MM.1S (cell line): ENCODE data around the gene SCO2.

Experiments
- DNase-seq: peaks from one replicate; pipeline ENCODE4 v3.0.0-alpha.2; 2015
- H2AFZ ChIP-seq: fragments of 300-600 bp; sonication (generic); 2 replicates; pipeline ENCODE4 v1.6.0; 2016; ENCODE audit warnings: antibody characterized with exemption, low read length
- H3F3A ChIP-seq: fragments of 300-600 bp; sonication (generic); 2 replicates; pipeline ENCODE4 v1.6.1; 2016; ENCODE audit warnings: mild to moderate bottlenecking, antibody characterized with exemption, low read length, moderate library complexity, mixed read lengths; ENCODE audit not compliant: insufficient read depth
- H3K27ac ChIP-seq: fragments of 300-600 bp; sonication (generic); 2 replicates; pipeline ENCODE4 v1.5.1; 2016; ENCODE audit warnings: mild to moderate bottlenecking, low read length
- H3K27me3 ChIP-seq: fragments of 300-600 bp; sonication (generic); replicated peaks from 2 replicates; pipeline ENCODE4 v1.6.0; 2016; ENCODE audit warnings: low read length; ENCODE audit not compliant: insufficient read depth
- H3K36me3 ChIP-seq: fragments of 300-600 bp; sonication (generic); replicated peaks from 2 replicates; pipeline ENCODE4 v1.6.1; 2016; ENCODE audit warnings: mild to moderate bottlenecking, low read length, mixed read lengths; ENCODE audit not compliant: insufficient read depth
- H3K4me1 ChIP-seq: fragments of 300-600 bp; sonication (generic); 2 replicates; pipeline ENCODE4 v1.6.1; 2016; ENCODE audit warnings: low read length, mixed read lengths
- H3K4me2 ChIP-seq: fragments of 300-600 bp; sonication (generic); 2 replicates; pipeline ENCODE4 v1.6.0; 2016; ENCODE audit warnings: low read depth, low read length
- H3K4me3 ChIP-seq: fragments of 300-600 bp; sonication (generic); 2 replicates; pipeline ENCODE4 v1.5.1; 2016; ENCODE audit warnings: low read length, mixed read lengths
- H3K79me2 ChIP-seq: fragments of 300-600 bp; sonication (generic); 2 replicates; pipeline ENCODE4 v1.6.1; 2016; ENCODE audit warnings: mixed run types, low read length, mixed read lengths
- H3K9ac ChIP-seq: fragments of 300-600 bp; sonication (generic); 2 replicates; pipeline ENCODE4 v1.6.1; 2016; ENCODE audit warnings: low read length, mixed read lengths
- H3K9me2 ChIP-seq: fragments of 300-600 bp; sonication (generic); replicated peaks from 2 replicates; pipeline ENCODE4 v1.6.1; 2016; ENCODE audit warnings: mild to moderate bottlenecking, low read length, mixed read lengths; ENCODE audit not compliant: insufficient read depth
- H3K9me3 ChIP-seq: fragments of 300-600 bp; sonication (generic); replicated peaks from 2 replicates; pipeline ENCODE4 v1.6.1; 2016; ENCODE audit warnings: mild to moderate bottlenecking, low read length, mixed read lengths; ENCODE audit not compliant: insufficient read depth
- H4K20me1 ChIP-seq: fragments of 300-600 bp; sonication (generic); 2 replicates; pipeline ENCODE4 v1.6.1; 2016; ENCODE audit warnings: mild to moderate bottlenecking, low read length, moderate library complexity, mixed read lengths; ENCODE audit not compliant: insufficient read depth
- EZH2 ChIP-seq: fragments of 300-600 bp; sonication (generic); optimal IDR thresholded peaks from 2 replicates; pipeline ENCODE3; 2017; ENCODE audit warnings: low read depth, mild to moderate bottlenecking, antibody characterized with exemption, low read length, mixed read lengths
- EZH2phosphoT487 ChIP-seq: fragments of 300-600 bp; sonication (generic); IDR thresholded peaks from 2 replicates; pipeline ENCODE4 v1.6.1; 2018; ENCODE audit warnings: antibody characterized with exemption, low read length
- TF ChIP-seq, protein P1 (sequence below): fragments of 300-600 bp; sonication (generic); IDR thresholded peaks from 2 replicates; pipeline ENCODE4 v1.5.1; 2016; ENCODE audit warnings: antibody characterized with exemption, low read length, mixed read lengths

The SCO2 gene

DNA sequence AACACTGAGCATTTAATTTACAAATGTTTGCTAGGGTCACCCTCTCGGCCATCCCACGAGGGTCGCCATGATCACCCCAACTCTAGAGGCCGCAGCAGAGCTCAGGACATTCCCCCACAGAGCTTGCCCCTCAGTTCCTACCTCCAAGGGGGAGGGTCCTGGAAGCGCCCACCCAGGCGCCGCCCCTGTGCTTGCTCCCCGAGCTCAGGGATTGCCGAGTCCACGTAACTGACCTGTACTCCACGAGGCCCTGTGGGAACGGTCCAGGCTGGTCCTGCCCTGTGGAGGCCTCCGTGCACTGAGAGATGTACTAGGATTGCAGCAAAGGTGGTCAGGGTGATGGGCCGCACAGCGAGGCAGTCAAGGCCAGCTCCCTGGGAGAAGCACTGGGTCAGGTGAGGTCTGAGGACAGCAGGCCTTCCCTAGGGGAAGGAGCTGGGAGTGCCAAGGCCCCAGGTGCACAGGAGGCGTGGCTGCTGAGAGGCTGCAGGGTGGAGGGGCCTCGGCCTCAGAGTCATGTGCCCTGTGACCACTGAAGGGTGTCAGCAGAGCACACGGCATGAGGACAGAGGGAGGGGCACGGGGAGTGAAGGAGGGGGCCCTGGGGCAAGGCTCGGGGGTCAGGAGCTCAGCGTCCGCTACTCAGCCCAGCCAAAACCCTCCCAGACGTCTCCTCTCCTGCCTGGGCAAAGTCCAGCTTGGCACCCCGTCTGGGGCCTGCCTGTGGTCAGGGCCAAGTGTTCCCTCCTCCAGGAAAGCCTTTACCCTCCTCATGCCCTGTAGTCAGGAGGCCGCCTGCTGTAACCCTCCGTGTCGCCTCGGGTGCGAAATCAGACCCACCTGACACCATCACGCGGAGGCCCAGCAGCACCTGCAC is 41.2 kb downstream of the SCO2 start:
- Histone ChIP-seq H3K27me3 (peaks cover 9% of the 10 kb centered on the region; the same call in 1 of the 2 replicates), H3K4me2 (no peak overlapping the region), H3K9ac (no peak overlapping the region), H2AFZ (no peak overlapping the region), H3K27ac (no peak overlapping the region), H4K20me1 (no peaks in the 10 kb centered on the region), H3K36me3 (no peaks in the 10 kb centered on the region), H3K9me2 (no peaks in the 10 kb centered on the region), H3K79me2 (no peaks in the 10 kb centered on the region), H3K4me1 (no peaks in the 10 kb centered on the region), H3F3A (no peaks in the 10 kb centered on the region), H3K9me3 (no peaks in the 10 kb centered on the region), H3K4me3 (no peak overlapping the region)
- no peak for DNase-seq
- TF ChIP-seq EZH2, result no peak
- TF ChIP-seq, protein P1, sequence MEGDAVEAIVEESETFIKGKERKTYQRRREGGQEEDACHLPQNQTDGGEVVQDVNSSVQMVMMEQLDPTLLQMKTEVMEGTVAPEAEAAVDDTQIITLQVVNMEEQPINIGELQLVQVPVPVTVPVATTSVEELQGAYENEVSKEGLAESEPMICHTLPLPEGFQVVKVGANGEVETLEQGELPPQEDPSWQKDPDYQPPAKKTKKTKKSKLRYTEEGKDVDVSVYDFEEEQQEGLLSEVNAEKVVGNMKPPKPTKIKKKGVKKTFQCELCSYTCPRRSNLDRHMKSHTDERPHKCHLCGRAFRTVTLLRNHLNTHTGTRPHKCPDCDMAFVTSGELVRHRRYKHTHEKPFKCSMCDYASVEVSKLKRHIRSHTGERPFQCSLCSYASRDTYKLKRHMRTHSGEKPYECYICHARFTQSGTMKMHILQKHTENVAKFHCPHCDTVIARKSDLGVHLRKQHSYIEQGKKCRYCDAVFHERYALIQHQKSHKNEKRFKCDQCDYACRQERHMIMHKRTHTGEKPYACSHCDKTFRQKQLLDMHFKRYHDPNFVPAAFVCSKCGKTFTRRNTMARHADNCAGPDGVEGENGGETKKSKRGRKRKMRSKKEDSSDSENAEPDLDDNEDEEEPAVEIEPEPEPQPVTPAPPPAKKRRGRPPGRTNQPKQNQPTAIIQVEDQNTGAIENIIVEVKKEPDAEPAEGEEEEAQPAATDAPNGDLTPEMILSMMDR, result no peak
- TF ChIP-seq EZH2phosphoT487, result no peak

GRCh38 chr22:50483556-50483955 is 41.8 kb downstream of the SCO2 start:
- TF ChIP-seq EZH2, result no peak
- TF ChIP-seq, protein P1, result no peak
- no peak for TF ChIP-seq EZH2phosphoT487
- Histone ChIP-seq H3K9me2 (no peaks in the 10 kb centered on the region), H3K36me3 (no peaks in the 10 kb centered on the region), H2AFZ (no peak overlapping the region), H3F3A (no peaks in the 10 kb centered on the region), H3K4me1 (no peaks in the 10 kb centered on the region), H3K9ac (no peak overlapping the region), H3K79me2 (no peaks in the 10 kb centered on the region), H3K27me3 (peaks cover 14% of the 10 kb centered on the region), H3K9me3 (no peaks in the 10 kb centered on the region), H3K4me3 (no peak overlapping the region), H3K4me2 (no peak overlapping the region), H3K27ac (no peak overlapping the region), H4K20me1 (no peaks in the 10 kb centered on the region)
- no peak for DNase-seq

- Histone ChIP-seq H3K9ac (no peak overlapping the region), H2AFZ (no peak overlapping the region), H3F3A (no peaks in the 10 kb centered on the region), H3K27ac (no peak overlapping the region), H3K4me3 (no peak overlapping the region), H3K4me1 (no peaks in the 10 kb centered on the region), H3K36me3 (no peaks in the 10 kb centered on the region), H3K27me3 (peaks cover 14% of the 10 kb centered on the region), H3K9me2 (no peaks in the 10 kb centered on the region), H3K9me3 (no peaks in the 10 kb centered on the region), H4K20me1 (no peaks in the 10 kb centered on the region), H3K4me2 (no peak overlapping the region), H3K79me2 (no peaks in the 10 kb centered on the region)
- TF ChIP-seq, protein P1, result no peak
- TF ChIP-seq EZH2phosphoT487, result no peak
- no peak for TF ChIP-seq EZH2
- DNase-seq, result no peak
Observed at GRCh38 chr22:50483106-50483505, 42.3 kb downstream of the SCO2 start.
